ENCODE results near the gene DCLK1. TPM values are rescaled to one million over a fixed set of nuclear protein-coding genes. Genes with fewer than 3 reads are reported as not detected.

The DCLK1 gene
- total RNA-seq, 1 experiment from 2014 or later = not detected

DNA sequence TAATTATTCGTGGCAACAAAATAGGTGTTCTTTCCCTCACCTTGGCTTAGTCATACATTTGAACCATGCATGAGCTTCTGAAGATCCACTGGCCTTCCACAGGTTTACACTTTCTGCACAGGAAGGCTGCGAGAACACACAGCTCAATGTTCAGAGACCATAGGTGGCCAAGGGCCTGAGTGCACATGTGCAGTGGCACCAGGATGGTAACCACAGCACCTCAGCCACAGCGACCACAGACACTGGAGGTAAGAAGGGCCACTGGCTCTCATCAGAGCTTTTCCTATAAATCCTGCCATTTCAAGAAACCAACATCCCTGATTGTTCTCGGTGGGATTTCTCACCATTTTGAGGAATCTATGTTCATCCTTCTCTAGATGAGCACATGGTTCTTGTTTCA, 1.6 kb downstream of the DCLK1 start:
- no peak overlapping the region for H3K4me3 ChIP-seq (ENCODE audit: low read depth, low read length)
- POLR2A ChIA-PET = no interaction called here
- Mint-ChIP-seq H3K9me3 (ENCODE audit: unreplicated experiment) (no peaks in the 10 kb centered on the region), H3K4me3 (ENCODE audit: unreplicated experiment) (no peak overlapping the region), H3K27me3 (ENCODE audit: insufficient read depth, unreplicated experiment) (peaks cover 6% of the 10 kb centered on the region), H3K27ac (ENCODE audit: unreplicated experiment) (no peak overlapping the region), H3K4me1 (ENCODE audit: low read depth, unreplicated experiment) (no peaks in the 10 kb centered on the region), H3K36me3 (ENCODE audit: insufficient read depth, unreplicated experiment) (no peaks in the 10 kb centered on the region)
- H3K4me1 ChIP-seq = no peaks in the 10 kb centered on the region
- DNase-seq = no peak
- CTCF ChIA-PET = no interaction called here
- no TSS peak for BruUV-seq (replicated peaks)
- no peaks in the 10 kb centered on the region for H3K36me3 ChIP-seq (ENCODE audit: control insufficient read depth, insufficient read depth, low read length)
- H3K27me3 ChIP-seq (replicated peaks; ENCODE audit: control insufficient read depth, insufficient read depth, low read length) = no peaks in the 10 kb centered on the region
- H3K9me3 ChIP-seq = no peaks in the 10 kb centered on the region
- intact Hi-C loops (cut with micrococcal nuclease; ENCODE audit: unreplicated experiment) = no loop called here
- TF ChIP-seq, protein P1, sequence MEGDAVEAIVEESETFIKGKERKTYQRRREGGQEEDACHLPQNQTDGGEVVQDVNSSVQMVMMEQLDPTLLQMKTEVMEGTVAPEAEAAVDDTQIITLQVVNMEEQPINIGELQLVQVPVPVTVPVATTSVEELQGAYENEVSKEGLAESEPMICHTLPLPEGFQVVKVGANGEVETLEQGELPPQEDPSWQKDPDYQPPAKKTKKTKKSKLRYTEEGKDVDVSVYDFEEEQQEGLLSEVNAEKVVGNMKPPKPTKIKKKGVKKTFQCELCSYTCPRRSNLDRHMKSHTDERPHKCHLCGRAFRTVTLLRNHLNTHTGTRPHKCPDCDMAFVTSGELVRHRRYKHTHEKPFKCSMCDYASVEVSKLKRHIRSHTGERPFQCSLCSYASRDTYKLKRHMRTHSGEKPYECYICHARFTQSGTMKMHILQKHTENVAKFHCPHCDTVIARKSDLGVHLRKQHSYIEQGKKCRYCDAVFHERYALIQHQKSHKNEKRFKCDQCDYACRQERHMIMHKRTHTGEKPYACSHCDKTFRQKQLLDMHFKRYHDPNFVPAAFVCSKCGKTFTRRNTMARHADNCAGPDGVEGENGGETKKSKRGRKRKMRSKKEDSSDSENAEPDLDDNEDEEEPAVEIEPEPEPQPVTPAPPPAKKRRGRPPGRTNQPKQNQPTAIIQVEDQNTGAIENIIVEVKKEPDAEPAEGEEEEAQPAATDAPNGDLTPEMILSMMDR (IDR thresholded peaks at IDR 0.05; ENCODE audit: insufficient read depth in 1 of 2, low read depth in 1 of 2, low read length in 1 of 2, severe bottlenecking in 1 of 2, unreplicated experiment in 1 of 2) = no peak

DNA sequence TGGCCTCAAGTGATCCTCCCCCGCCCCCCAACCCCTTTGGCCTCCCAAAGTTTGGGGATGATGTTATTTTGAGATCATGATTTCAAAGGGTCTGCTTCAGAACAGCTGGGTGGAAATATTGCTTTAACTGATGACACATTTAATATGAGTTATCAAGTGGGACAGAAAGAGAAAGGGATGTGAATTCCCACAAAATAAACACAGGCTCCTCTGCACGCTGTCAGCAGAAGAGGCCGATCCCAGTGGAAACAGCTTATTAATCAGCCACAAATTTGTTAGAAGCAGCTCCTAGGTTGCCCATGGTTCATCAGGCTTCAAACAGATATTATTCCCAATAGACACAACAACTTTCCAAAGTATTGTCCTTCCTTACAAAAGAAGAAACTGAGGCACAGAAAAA, 4.7 kb downstream of the DCLK1 start:
- no peak overlapping the region for H3K27ac Mint-ChIP-seq (ENCODE audit: unreplicated experiment)

DNA sequence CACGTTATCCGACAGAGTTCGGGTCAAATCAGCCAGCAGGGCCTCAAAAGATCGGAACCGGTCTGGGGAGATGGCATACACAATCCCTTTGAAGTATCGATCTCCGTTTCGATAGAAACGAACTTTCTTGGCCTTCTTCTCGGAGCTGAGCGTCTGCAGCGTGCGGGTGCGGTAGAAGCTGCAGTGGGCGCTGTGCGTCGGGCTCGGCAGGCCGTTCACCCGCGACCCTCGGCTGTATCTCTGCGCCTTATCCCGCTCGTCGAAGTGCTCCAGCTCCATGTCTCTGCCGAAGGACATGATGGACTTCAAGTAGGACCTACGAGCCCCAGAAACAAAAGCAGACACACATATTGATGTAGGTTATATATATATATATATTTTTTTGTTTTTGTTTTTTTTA, 5.3 kb downstream of the DCLK1 start:
- H3K4me3 ChIP-seq (ENCODE audit: low read depth, low read length) = no peak overlapping the region
- no peaks in the 10 kb centered on the region for H3K4me1 ChIP-seq
- no peak for DNase-seq
- no peaks in the 10 kb centered on the region for H3K36me3 Mint-ChIP-seq (ENCODE audit: insufficient read depth, unreplicated experiment)
- H3K27ac Mint-ChIP-seq (ENCODE audit: unreplicated experiment) = no peak overlapping the region
- CTCF ChIA-PET = no interaction called here
- POLR2A ChIA-PET = no interaction called here
- no peak overlapping the region for H3K4me3 Mint-ChIP-seq (ENCODE audit: unreplicated experiment)
- TF ChIP-seq, protein P1 (IDR thresholded peaks at IDR 0.05; ENCODE audit: insufficient read depth in 1 of 2, low read depth in 1 of 2, low read length in 1 of 2, severe bottlenecking in 1 of 2, unreplicated experiment in 1 of 2) = no peak
- no peaks in the 10 kb centered on the region for H3K4me1 Mint-ChIP-seq (ENCODE audit: low read depth, unreplicated experiment)
- no peaks in the 10 kb centered on the region for H3K36me3 ChIP-seq (ENCODE audit: control insufficient read depth, insufficient read depth, low read length)
- no peaks in the 10 kb centered on the region for H3K9me3 ChIP-seq
- H3K9me3 Mint-ChIP-seq (ENCODE audit: unreplicated experiment) = no peaks in the 10 kb centered on the region
- no peaks in the 10 kb centered on the region for H3K27me3 ChIP-seq (replicated peaks; ENCODE audit: control insufficient read depth, insufficient read depth, low read length)
- BruUV-seq (replicated peaks) = no TSS peak
- peaks cover 7% of the 10 kb centered on the region for H3K27me3 Mint-ChIP-seq (ENCODE audit: insufficient read depth, unreplicated experiment)
- intact Hi-C loops (cut with micrococcal nuclease; ENCODE audit: unreplicated experiment) = no loop called here

More for the DNA sequence above, 4.7 kb downstream of the DCLK1 start:
- TF ChIP-seq, protein P1 (IDR thresholded peaks at IDR 0.05; ENCODE audit: insufficient read depth in 1 of 2, low read depth in 1 of 2, low read length in 1 of 2, severe bottlenecking in 1 of 2, unreplicated experiment in 1 of 2) = no peak
- H3K9me3 ChIP-seq = no peaks in the 10 kb centered on the region
- Mint-ChIP-seq H3K4me3 (ENCODE audit: unreplicated experiment) (no peak overlapping the region), H3K9me3 (ENCODE audit: unreplicated experiment) (no peaks in the 10 kb centered on the region), H3K27me3 (ENCODE audit: insufficient read depth, unreplicated experiment) (peaks cover 7% of the 10 kb centered on the region), H3K36me3 (ENCODE audit: insufficient read depth, unreplicated experiment) (no peaks in the 10 kb centered on the region), H3K4me1 (ENCODE audit: low read depth, unreplicated experiment) (no peaks in the 10 kb centered on the region)
- H3K4me3 ChIP-seq (ENCODE audit: low read depth, low read length) = no peak overlapping the region
- no peaks in the 10 kb centered on the region for H3K4me1 ChIP-seq
- POLR2A ChIA-PET = no interaction called here
- CTCF ChIA-PET = no interaction called here
- intact Hi-C loops (cut with micrococcal nuclease; ENCODE audit: unreplicated experiment) = no loop called here
- H3K36me3 ChIP-seq (ENCODE audit: control insufficient read depth, insufficient read depth, low read length) = no peaks in the 10 kb centered on the region
- no TSS peak for BruUV-seq (replicated peaks)
- no peaks in the 10 kb centered on the region for H3K27me3 ChIP-seq (replicated peaks; ENCODE audit: control insufficient read depth, insufficient read depth, low read length)
- DNase-seq = no peak
